Measurements from ENCODE around the gene TLE5. TPM values are rescaled to one million over a fixed set of nuclear protein-coding genes. Genes with fewer than 3 reads are reported as not detected.
A peak's percentile ranks its signal among the peaks of the same experiment; 100 is the strongest.

TLE5 gene
- total RNA-seq, 2 experiments from 2014 or later = 411 to 426 TPM

DNA sequence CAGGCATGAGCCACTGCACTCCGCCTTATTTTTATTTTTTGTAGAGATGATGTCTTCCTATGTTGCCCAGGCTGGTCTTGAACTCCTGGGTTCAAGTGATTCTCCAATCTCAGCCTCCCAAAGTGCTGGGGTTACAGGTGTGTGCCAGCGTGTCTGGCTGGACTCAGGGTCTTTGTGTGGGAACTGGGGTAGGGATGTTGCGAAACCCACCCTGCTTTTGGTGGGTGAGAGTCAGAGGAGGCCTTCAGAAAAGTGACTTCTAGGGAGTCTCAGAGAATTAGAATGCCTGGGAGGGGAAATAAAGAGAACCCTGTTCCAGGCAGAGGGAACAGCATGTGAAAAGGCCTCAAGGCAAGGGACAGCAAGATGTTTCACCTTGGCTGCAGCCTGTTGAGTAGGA lies 13.2 kb downstream of the TLE5 start:
- Mint-ChIP-seq H3K4me1 (ENCODE audit: low read depth) (peaks cover 10% of the 10 kb centered on the region), H3K27ac (peak overlapping the region; percentile 51), H3K4me3 (peak overlapping the region; percentile 4), H3K9me3 (no peaks in the 10 kb centered on the region), H3K36me3 (peaks cover 5% of the 10 kb centered on the region), H3K27me3 (no peaks in the 10 kb centered on the region)
- DNase-seq = no peak
- ChIA-PET CTCF (no interaction called here), POLR2A (no interaction called here)
- intact Hi-C loops (cut with micrococcal nuclease) = no loop called here

DNA sequence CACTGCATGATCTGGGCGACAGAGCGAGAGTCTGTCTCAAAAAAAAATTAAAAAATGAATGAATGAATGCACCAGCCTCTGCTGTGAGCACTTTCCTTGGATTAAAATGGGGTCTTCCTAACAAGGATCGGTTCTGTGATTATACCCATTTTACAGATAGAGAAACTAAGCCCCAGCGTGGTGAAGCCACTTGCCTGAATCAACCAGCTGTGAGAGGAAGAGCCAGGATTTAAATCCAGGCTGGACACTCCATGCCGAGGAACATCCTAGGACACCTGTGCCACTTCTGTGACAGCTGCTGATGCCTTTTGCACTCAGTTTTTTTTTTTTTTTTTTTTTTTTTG lies 14.1 kb downstream of the TLE5 start:
- no peak overlapping the region for H3K27ac Mint-ChIP-seq
- no peaks in the 10 kb centered on the region for H3K9me3 Mint-ChIP-seq
- intact Hi-C loops (cut with micrococcal nuclease) = no loop called here
- no peak for DNase-seq
- H3K27me3 Mint-ChIP-seq = no peaks in the 10 kb centered on the region
- H3K4me1 Mint-ChIP-seq (ENCODE audit: low read depth) = peaks cover 9% of the 10 kb centered on the region
- H3K4me3 Mint-ChIP-seq = no peak overlapping the region
- ChIA-PET POLR2A (no interaction called here), CTCF (interaction anchor here (0.7 kb wide), 1 partner anchor 10 kb away, joined by 3 read pairs; no protein-coding TSS in a partner anchor)
- H3K36me3 Mint-ChIP-seq = peaks cover 4% of the 10 kb centered on the region

DNA sequence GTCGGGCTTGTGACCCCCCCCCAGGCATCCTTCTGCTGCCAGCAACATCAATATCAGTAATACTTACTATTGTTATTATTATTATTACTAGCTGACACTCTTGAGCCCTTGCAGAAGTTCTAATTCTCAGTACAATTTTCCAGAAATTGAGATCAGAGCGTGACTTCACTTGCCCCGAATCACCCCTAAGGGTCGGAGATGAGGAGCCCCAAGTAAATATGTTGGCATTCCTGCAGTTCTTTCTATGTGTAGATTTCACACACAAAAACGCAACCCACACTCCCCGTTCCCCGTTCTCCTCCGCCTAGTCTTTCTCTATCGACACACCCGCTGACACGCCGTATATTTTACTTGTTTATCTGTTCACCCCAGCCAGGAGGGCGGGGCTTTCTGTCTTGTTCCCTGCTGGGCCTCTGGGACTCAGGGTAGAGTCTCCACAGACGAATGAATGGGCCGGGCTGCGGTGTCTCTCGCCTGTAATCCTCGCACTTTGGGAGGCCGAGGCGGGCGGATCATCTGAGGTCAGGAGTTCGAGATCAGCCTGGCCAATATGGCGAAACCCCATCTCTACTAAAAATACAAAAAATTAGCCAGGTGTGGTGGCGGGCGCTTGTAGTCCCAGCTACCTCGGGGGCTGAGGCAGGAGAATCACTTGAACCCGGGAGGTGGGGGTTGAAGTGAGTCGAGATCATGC lies 14.7 kb downstream of the TLE5 start:
- peak overlapping the region; percentile 75 for H3K4me3 Mint-ChIP-seq
- ChIA-PET CTCF (interaction anchor here (1.0 kb wide), 1 partner anchor 11 kb away, joined by 3 read pairs; no protein-coding TSS in a partner anchor), POLR2A (no interaction called here)
- DNase-seq = peak; percentile 83
- H3K4me1 Mint-ChIP-seq (ENCODE audit: low read depth) = peaks cover 9% of the 10 kb centered on the region
- H3K36me3 Mint-ChIP-seq = peaks cover 3% of the 10 kb centered on the region
- intact Hi-C loops (cut with micrococcal nuclease) = no loop called here
- peak overlapping the region; percentile 79 for H3K27ac Mint-ChIP-seq
- no peaks in the 10 kb centered on the region for H3K27me3 Mint-ChIP-seq
- no peaks in the 10 kb centered on the region for H3K9me3 Mint-ChIP-seq

DNA sequence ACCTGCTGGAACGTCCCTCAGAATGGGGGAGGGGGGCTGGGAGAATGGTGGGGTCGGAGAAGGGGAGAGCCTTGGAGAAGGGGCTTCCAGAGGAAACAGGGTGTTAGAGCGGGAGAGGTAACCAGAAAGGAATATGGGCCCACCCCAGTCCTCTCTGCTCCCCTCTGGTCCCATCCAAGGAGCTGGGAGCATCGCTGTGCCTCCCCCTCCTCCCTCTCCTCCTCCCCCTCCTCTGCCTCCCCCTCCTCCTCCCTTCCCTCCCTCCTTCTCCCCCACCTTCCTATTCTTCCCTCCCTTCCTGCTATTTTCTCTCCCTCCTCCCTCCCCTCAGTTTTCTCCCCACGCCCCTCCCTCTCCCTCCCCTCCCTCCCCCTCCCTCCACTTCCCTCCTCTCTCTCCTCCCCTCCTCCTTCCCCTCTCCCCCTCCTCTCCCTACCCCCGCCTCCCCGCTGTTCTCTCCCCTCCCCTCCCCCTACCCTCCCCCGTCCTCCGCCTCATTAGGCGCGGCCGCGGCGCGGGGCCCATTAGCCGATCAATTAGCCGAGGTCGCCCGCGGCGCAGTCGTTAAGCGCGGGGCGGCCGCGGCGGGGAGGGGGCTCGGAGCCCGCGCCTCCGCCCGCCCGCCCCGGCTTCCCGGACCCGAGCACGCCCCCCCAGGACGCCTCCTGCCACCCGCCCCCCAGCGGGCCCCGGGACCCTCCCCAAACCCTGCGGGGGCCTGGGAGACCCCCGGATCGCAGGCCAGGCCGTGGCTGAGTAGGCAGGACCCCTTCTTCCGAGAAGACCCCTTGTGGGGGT lies 15.4 kb downstream of the TLE5 start:
- intact Hi-C loops (cut with micrococcal nuclease) = no loop called here
- no peak overlapping the region for H3K4me3 Mint-ChIP-seq
- DNase-seq = no peak
- H3K36me3 Mint-ChIP-seq = no peaks in the 10 kb centered on the region
- CTCF ChIA-PET = interaction anchor here (1.0 to 1.2 kb wide), 2 partner anchors 11 to 117 kb away, joined by 3 read pairs; no protein-coding TSS in a partner anchor
- peaks cover 12% of the 10 kb centered on the region for H3K4me1 Mint-ChIP-seq (ENCODE audit: low read depth)
- POLR2A ChIA-PET = no interaction called here
- H3K27me3 Mint-ChIP-seq = no peaks in the 10 kb centered on the region
- H3K27ac Mint-ChIP-seq = no peak overlapping the region
- H3K9me3 Mint-ChIP-seq = no peaks in the 10 kb centered on the region

DNA sequence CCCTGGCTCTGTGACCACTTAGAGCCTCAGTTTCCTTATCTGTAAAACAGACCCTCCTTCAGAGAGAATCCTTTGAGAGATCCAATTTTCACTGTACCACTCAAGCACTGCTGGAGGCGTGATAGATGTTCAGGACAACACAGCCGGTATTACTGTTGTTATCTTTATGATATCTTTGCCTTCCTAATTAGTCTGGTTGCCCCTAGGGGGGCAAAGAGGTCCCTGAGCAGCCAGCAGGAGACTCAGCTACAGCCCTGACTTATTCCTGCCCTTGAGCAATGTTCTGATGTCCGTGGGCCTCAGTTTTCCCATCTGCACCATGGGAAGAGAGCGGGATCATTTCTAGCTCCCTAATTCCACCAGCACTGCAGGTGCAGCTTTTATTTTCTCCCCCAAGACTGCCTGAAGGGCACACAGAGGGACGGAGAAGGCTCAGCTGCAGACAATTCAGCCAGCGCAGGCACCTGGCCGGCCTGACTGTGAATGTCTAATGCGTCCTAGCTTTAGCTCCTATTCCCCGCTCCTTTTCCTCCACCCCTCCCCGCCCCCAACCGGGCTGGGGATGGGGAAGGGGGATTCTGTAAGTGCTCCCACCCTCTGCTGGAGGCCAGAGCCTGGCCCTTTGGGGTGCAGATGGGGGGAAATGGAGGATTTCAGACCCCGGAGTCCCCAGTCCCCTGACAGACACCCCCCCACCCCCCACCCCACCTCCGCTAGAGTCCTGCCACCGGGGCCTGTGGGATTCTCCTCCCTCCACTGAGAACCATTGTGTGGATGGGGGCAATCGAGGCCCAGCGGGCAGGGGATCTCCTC lies 16.2 kb downstream of the TLE5 start:
- intact Hi-C loops (cut with micrococcal nuclease) = no loop called here
- Mint-ChIP-seq H3K4me3 (no peak overlapping the region), H3K27ac (no peak overlapping the region), H3K9me3 (no peaks in the 10 kb centered on the region), H3K27me3 (no peaks in the 10 kb centered on the region), H3K36me3 (no peaks in the 10 kb centered on the region), H3K4me1 (ENCODE audit: low read depth) (peaks cover 12% of the 10 kb centered on the region)
- no peak for DNase-seq
- ChIA-PET CTCF (interaction anchor here (1.2 to 1.5 kb wide), 3 partner anchors 9 to 118 kb away, joined by 3 read pairs; no protein-coding TSS in a partner anchor), POLR2A (no interaction called here)

DNA sequence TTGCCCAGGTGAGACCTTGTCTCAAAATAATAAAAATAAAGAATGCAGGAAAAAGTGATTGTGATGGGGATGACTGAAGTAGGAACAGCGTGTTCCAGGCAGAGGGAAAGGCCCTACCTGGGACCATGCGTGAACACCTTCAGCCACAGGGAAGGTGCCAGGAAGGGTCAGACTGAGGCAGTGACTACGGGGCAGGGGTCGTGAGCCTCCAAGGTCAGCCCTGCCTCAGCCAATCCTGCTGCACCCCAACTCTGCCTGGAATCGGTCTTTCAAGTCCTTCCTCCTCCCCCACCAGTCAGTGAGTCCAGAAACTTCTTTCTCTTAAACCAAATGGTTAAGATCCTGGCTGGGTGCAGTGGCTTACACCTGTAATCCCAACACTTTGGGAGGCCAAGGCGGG lies 17.1 kb downstream of the TLE5 start:
- Mint-ChIP-seq H3K36me3 (no peaks in the 10 kb centered on the region), H3K4me3 (no peak overlapping the region), H3K4me1 (ENCODE audit: low read depth) (peaks cover 12% of the 10 kb centered on the region), H3K27me3 (no peaks in the 10 kb centered on the region), H3K9me3 (no peaks in the 10 kb centered on the region), H3K27ac (no peak overlapping the region)
- intact Hi-C loops (cut with micrococcal nuclease) = no loop called here
- POLR2A ChIA-PET = no interaction called here
- no peak for DNase-seq
- CTCF ChIA-PET = interaction anchor here (1.4 to 1.5 kb wide), 2 partner anchors 8 to 83 kb away, joined by 3 read pairs; no protein-coding TSS in a partner anchor

DNA sequence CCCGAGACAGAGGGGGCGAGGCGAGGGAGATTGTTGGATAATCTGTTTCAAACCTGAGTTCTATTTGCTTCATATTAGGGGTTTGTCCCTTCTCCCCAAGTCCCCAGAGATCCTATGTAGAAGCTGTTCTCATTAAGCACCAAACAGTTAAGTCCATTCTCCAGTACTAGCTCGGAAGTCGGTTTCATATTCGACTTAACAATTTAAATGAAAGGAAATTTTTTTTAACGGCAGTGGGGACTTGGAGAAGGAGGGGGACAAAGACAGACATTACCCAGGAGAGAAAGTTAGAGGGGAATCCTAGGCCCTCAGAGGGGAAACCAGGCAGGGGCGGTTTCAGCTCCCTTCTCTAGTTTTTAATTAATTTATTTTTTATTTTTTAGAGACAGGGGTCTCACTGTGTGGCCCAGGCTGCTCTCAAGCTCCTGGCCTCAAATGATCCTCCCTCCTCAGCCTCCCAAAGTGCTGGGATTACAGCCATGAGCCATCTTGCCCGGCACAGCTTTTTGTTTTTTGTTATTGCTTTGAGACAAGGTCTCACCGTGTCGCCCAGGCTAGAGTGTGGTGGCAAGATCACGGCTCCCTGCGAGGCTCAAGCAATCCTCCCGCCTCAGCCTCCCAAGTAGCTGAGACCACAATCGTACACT lies 19.6 kb downstream of the TLE5 start:
- ChIA-PET CTCF (interaction anchor here (0.6 to 1.4 kb wide), 4 partner anchors 19 to 452 kb away, joined by 3 to 6 read pairs (median 4); no protein-coding TSS in a partner anchor), POLR2A (no interaction called here)
- H3K4me3 Mint-ChIP-seq = no peak overlapping the region
- H3K27me3 Mint-ChIP-seq = no peaks in the 10 kb centered on the region
- H3K9me3 Mint-ChIP-seq = no peaks in the 10 kb centered on the region
- H3K4me1 Mint-ChIP-seq (ENCODE audit: low read depth) = peaks cover 9% of the 10 kb centered on the region
- H3K27ac Mint-ChIP-seq = no peak overlapping the region
- no peaks in the 10 kb centered on the region for H3K36me3 Mint-ChIP-seq
- no peak for DNase-seq
- intact Hi-C loops (cut with micrococcal nuclease) = no loop called here

DNA sequence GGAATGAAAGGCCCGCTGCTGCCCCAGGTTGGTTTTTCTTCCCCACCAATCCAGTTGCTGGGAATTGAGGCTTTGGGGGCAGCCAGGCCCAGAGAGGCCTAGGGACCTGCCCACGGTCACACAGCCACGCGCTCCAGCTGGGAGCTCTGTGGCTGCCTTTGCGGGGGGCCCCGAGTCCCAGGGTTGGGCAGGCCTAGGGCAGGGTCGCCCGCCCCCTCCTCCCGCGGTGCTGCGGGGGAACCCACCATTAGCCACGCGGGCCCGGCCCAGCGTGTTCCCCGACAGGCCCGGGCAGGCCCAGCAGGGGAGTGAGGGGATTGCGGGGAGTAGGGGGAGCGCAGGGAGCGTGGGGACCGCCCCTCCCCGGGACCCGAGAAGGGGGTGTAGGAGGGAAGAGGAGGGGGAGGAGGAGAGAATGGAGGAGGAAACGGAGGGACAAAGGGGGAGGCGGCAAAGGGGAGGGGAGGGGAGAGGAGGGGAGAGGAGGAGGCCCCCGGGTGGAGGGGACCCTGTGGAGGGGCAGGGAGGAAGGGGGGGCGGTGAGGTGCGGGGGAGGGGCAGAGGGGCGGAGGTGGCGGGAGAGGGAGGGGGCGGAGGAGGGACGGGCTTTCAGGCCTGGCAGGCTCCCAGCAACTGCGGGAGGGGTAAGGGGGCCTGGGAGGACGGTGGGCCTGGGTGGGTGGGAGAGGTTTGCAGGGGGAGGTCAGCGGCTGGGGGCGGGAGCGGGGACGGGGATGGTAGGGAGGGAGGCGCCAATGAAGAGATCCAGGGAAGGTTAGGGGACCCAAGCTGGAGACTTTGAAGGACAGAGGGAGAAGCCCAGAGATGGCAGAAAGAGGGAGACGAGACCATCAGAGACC lies 20.3 kb downstream of the TLE5 start:
- ChIA-PET POLR2A (no interaction called here), CTCF (interaction anchor here (1.3 to 1.4 kb wide), 2 partner anchors 18 to 62 kb away, joined by 3 to 6 read pairs; no protein-coding TSS in a partner anchor)
- H3K9me3 Mint-ChIP-seq = no peaks in the 10 kb centered on the region
- H3K36me3 Mint-ChIP-seq = no peaks in the 10 kb centered on the region
- peaks cover 6% of the 10 kb centered on the region for H3K4me1 Mint-ChIP-seq (ENCODE audit: low read depth)
- DNase-seq = no peak
- intact Hi-C loops (cut with micrococcal nuclease) = no loop called here
- H3K27ac Mint-ChIP-seq = no peak overlapping the region
- no peak overlapping the region for H3K4me3 Mint-ChIP-seq
- no peaks in the 10 kb centered on the region for H3K27me3 Mint-ChIP-seq

DNA sequence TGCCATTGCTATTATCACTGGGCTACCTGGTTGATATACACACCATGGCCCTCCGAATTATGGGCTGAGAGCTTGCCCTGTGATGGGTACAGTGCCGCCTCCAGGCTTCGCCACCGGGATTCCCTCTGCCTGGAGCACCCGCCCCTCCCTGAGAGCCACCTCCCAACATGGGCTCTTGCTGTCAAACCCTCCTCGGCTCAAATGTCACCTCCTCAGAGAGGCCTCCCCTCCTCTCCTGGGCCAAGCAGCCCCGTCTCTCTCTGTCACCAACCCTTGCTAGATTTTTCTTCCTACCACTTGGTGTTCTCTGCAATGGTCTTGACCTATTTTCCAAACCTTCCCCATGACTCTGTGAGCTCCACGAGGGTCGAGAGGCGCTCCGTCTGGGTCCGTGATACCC lies 21.0 kb downstream of the TLE5 start:
- Mint-ChIP-seq H3K27ac (no peak overlapping the region), H3K4me1 (ENCODE audit: low read depth) (peaks cover 6% of the 10 kb centered on the region), H3K36me3 (no peaks in the 10 kb centered on the region), H3K9me3 (no peaks in the 10 kb centered on the region), H3K27me3 (no peaks in the 10 kb centered on the region), H3K4me3 (no peak overlapping the region)
- ChIA-PET CTCF (no interaction called here), POLR2A (no interaction called here)
- DNase-seq = no peak
- intact Hi-C loops (cut with micrococcal nuclease) = no loop called here

DNA sequence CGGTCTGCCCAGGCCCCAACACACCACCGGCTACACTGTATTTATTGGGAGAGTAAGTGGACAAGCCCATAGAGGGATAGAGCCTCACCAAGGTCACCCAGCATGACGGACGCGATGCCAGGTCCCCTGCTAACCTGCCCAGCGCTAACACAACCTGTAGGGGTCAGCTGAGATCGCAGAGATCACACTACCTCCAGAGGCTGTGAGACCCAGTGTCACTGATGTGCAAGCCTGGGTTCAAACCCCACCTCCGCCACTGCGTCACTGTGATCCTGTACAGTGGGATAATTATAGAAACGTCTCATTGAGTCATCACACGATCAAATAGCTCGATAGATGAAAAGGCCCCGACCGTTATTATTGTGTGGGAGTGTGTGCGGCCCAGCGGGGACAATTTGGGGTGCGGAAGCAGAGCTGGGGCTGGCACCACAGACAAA lies 22.6 kb downstream of the TLE5 start:
- CTCF ChIA-PET = interaction anchor here (0.7 to 2.2 kb wide), 6 partner anchors 21 to 151 kb away, joined by 3 to 9 read pairs (median 3); no protein-coding TSS in a partner anchor
- peaks cover 14% of the 10 kb centered on the region for H3K4me1 Mint-ChIP-seq (ENCODE audit: low read depth)
- intact Hi-C loops (cut with micrococcal nuclease) = no loop called here
- H3K36me3 Mint-ChIP-seq = no peaks in the 10 kb centered on the region
- H3K27ac Mint-ChIP-seq = no peak overlapping the region
- DNase-seq = no peak
- H3K4me3 Mint-ChIP-seq = no peak overlapping the region
- H3K9me3 Mint-ChIP-seq = no peaks in the 10 kb centered on the region
- POLR2A ChIA-PET = no interaction called here
- peaks cover 1% of the 10 kb centered on the region for H3K27me3 Mint-ChIP-seq

DNA sequence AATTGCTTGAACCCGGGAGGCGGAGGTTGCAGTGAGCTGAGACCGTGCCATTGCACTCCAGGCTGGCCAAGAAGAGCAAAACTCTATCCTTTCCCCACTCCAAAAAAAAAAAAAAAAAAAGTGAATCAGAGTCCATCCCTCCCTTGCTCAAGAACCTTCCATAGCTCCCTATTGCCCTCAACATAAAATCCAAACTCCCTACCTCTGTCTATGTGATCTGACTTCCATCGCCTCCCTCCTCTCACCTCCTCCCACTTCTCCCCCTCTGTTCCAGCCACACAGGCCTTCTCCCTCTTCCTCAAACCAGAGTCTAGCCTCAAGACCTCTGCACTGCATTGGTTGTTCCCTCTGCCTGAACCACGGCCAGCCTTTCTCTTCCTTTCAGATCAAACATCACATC lies 23.2 kb downstream of the TLE5 start:
- H3K9me3 Mint-ChIP-seq = no peaks in the 10 kb centered on the region
- no peaks in the 10 kb centered on the region for H3K36me3 Mint-ChIP-seq
- POLR2A ChIA-PET = no interaction called here
- H3K4me3 Mint-ChIP-seq = no peak overlapping the region
- H3K27me3 Mint-ChIP-seq = peaks cover 1% of the 10 kb centered on the region
- H3K27ac Mint-ChIP-seq = no peak overlapping the region
- CTCF ChIA-PET = interaction anchor here (0.7 to 2.2 kb wide), 4 partner anchors 16 to 90 kb away, joined by 3 to 9 read pairs (median 4); no protein-coding TSS in a partner anchor
- intact Hi-C loops (cut with micrococcal nuclease) = no loop called here
- DNase-seq = no peak
- H3K4me1 Mint-ChIP-seq (ENCODE audit: low read depth) = peaks cover 18% of the 10 kb centered on the region
